HEK293T (cell line): ENCODE results near the gene MBD4.

ENCODE experiments used
- BHLHE40 ChIP-seq: fragments of 450-650 bp; IDR thresholded peaks from 2 replicates; pipeline ENCODE4 v1.6.1; 2016; ENCODE audit warnings: mild to moderate bottlenecking, moderate library complexity, borderline replicate concordance
- L3MBTL2 ChIP-seq: fragments of 450-650 bp; conservative IDR thresholded peaks from 2 replicates; pipeline ENCODE4 v1.6.1; 2016; ENCODE audit warnings: mild to moderate bottlenecking
- TF ChIP-seq, protein P1 (sequence below): fragments of 450-650 bp; IDR thresholded peaks from 2 replicates; pipeline ENCODE4 v1.6.1; 2016

DNA sequence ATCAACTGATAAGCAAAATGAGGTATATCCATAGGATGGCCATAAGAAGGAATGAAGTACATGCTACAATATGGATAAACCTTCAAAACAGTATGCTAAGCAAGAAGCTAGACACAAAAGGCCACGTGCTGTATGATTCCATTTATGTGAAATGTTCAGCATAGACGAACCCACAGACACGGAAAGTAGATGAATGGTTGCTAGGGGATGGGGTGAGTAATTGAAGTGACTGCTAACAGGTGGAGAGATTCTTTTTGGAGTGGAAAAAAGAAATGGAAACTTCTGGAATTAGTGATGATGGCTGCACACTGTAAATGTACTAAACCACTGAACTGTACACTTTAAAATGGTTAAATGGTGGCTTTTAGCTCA lies 10.7 kb downstream of the MBD4 start:
- no peak for TF ChIP-seq BHLHE40
- no peak for TF ChIP-seq L3MBTL2
- TF ChIP-seq, protein P1, sequence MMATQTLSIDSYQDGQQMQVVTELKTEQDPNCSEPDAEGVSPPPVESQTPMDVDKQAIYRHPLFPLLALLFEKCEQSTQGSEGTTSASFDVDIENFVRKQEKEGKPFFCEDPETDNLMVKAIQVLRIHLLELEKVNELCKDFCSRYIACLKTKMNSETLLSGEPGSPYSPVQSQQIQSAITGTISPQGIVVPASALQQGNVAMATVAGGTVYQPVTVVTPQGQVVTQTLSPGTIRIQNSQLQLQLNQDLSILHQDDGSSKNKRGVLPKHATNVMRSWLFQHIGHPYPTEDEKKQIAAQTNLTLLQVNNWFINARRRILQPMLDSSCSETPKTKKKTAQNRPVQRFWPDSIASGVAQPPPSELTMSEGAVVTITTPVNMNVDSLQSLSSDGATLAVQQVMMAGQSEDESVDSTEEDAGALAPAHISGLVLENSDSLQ, result no peak
